CD4-positive, alpha-beta T cell (primary cell): ENCODE results near the gene FAM241A. TPM values are rescaled to one million over a fixed set of nuclear protein-coding genes. Genes with fewer than 3 reads are reported as not detected.

Experiments
- ATAC-seq: fragments of 200-7000 bp; cut with Tn5 transposase; one replicate; pipeline ENCODE4 v1.10.0; 2022; ENCODE audit warnings: mild to moderate bottlenecking; ENCODE audit not compliant: poor library complexity
- CTCF ChIA-PET: fragments of 350-600 bp; sonication (Branson Sonifier 250); formaldehyde crosslinking; loops from one replicate; lab custom pipeline; 2021; ENCODE audit warnings: antibody characterized with exemption, inconsistent platforms; lab: Charles Lee
- POLR2A ChIA-PET: fragments of 350-600 bp; sonication (Branson Sonifier 250); formaldehyde crosslinking; loops from one replicate; lab custom pipeline; 2021; ENCODE audit warnings: antibody characterized with exemption, inconsistent platforms; lab: Charles Lee
- DNase-seq, 14 experiments: peaks; one replicate each; pipeline ENCODE4 v3.0.0-alpha.2; 2013 to 2020; ENCODE audit warnings: mixed read lengths in 2 of 14
- H3K27ac ChIP-seq, 2 donors: one replicate each; pipeline versions ENCODE4 v1.5.1 to v1.7.0; 2013; ENCODE audit warnings: low read length in 2 of 2, low read depth in 1 of 2, mild to moderate bottlenecking in 1 of 2
- H3K27me3 ChIP-seq, 2 experiments: 1 replicate in 1 of 2; 2 replicates in 1 of 2; pipeline versions ENCODE4 v1.6.1 to v1.7.0; 2013; ENCODE audit warnings: low read length in 2 of 2, control low read depth in 1 of 2, mild to moderate bottlenecking in 1 of 2, moderate library complexity in 1 of 2; ENCODE audit not compliant: insufficient read depth in 2 of 2, control insufficient read depth in 1 of 2
- H3K36me3 ChIP-seq: one replicate; pipeline ENCODE4 v1.6.1; 2013; ENCODE audit warnings: low read length, control low read depth; ENCODE audit not compliant: insufficient read depth
- H3K4me1 ChIP-seq: one replicate; pipeline ENCODE4 v1.6.1; 2013; ENCODE audit warnings: low read length, control low read depth; ENCODE audit not compliant: insufficient read depth
- H3K4me3 ChIP-seq: one replicate; pipeline ENCODE4 v1.5.1; 2013; ENCODE audit warnings: mild to moderate bottlenecking, low read length, moderate library complexity
- H3K9me3 ChIP-seq, 2 experiments: 1 replicate in 1 of 2; 2 replicates in 1 of 2; pipeline versions ENCODE4 v1.6.1 to v1.7.0; 2013; ENCODE audit warnings: low read length in 2 of 2, mild to moderate bottlenecking in 2 of 2, control low read depth in 1 of 2, moderate library complexity in 1 of 2; ENCODE audit not compliant: control insufficient read depth in 1 of 2, insufficient read depth in 1 of 2
- H3K27ac Mint-ChIP-seq: one replicate; pipeline ENCODE4 v1.8.0; 2020; ENCODE audit warnings: mixed read lengths
- H3K27me3 Mint-ChIP-seq: one replicate; pipeline ENCODE4 v1.8.0; 2021; ENCODE audit warnings: mixed read lengths
- H3K36me3 Mint-ChIP-seq: one replicate; pipeline ENCODE4 v1.8.0; 2021; ENCODE audit warnings: low read depth, mixed read lengths
- H3K4me1 Mint-ChIP-seq: one replicate; pipeline ENCODE4 v1.8.0; 2021; ENCODE audit warnings: low read depth, mixed read lengths
- H3K4me3 Mint-ChIP-seq: one replicate; pipeline ENCODE4 v1.8.0; 2020; ENCODE audit warnings: mild to moderate bottlenecking, mixed read lengths
- H3K9me3 Mint-ChIP-seq: one replicate; pipeline ENCODE4 v1.8.0; 2020; ENCODE audit warnings: mixed read lengths
- CTCF ChIP-seq: fragments of 200-600 bp; IDR thresholded peaks from one replicate; pipeline ENCODE4 v1.8.0; 2022; ENCODE audit warnings: antibody characterized with exemption, mild to moderate bottlenecking
- intact Hi-C, 2 experiments: fragments of 100-400 bp; cut with DNase I in 1 of 2; cut with micrococcal nuclease in 1 of 2; formaldehyde crosslinking; loops; one replicate each; pipeline versions ENCODE4 v1.15.1 to v1.9.0; 2023 to 2025; cut with DNase I, micrococcal nuclease
- total RNA-seq, 174 experiments: library from RNA in 2 of 174; stranded (reverse) in 2 of 174; gene quantifications; one replicate each; pipeline ENCODE4 v1.2.3 and lab custom pipeline; 2021 to 2026

The FAM241A gene
- total RNA-seq, 2 experiments from 2014 or later = 0.74 to 1.1 TPM

GRCh38 chr4:112146502-112146813, 1.2 kb downstream of the FAM241A start:
- Mint-ChIP-seq H3K4me3 (peak overlapping the region; percentile 93), H3K9me3 (no peaks in the 10 kb centered on the region), H3K27ac (peak overlapping the region; percentile 85), H3K36me3 (peaks cover 6% of the 10 kb centered on the region), H3K27me3 (no peaks in the 10 kb centered on the region), H3K4me1 (peaks cover 42% of the 10 kb centered on the region)
- no peak for TF ChIP-seq CTCF
- intact Hi-C loops = loop anchor here (2.0 kb wide), 2 partner anchors 36 to 86 kb away; no protein-coding TSS in a partner anchor
- no peak for ATAC-seq
- Histone ChIP-seq H3K4me3 (peak overlapping the region; percentile 70), H3K9me3 (no peaks in the 10 kb centered on the region), H3K36me3 (no peaks in the 10 kb centered on the region), H3K27me3 (no peaks in the 10 kb centered on the region), H3K4me1 (peaks cover 6% of the 10 kb centered on the region), H3K27ac (peak overlapping the region; percentile 27 to 73)
- peak in 2 of 14 experiments; percentile 4 to 9 for DNase-seq
- ChIA-PET CTCF (no interaction called here), POLR2A (interaction anchor here (0.7 to 2.3 kb wide), 2 partner anchors 38 to 86 kb away, joined by 3 to 16 read pairs; partner anchors contain the start of gene AP1AR)

- CTCF ChIA-PET = no interaction called here
- DNase-seq = no peak
These were observed 2.4 kb downstream of the FAM241A start for GRCh38 chr4:112147697-112148096.

GRCh38 chr4:112150920-112151319, 5.7 kb downstream of the FAM241A start:
- peaks cover 5% of the 10 kb centered on the region for H3K4me1 ChIP-seq
- Mint-ChIP-seq H3K4me1 (peaks cover 64% of the 10 kb centered on the region), H3K27me3 (no peaks in the 10 kb centered on the region), H3K9me3 (no peaks in the 10 kb centered on the region), H3K4me3 (no peak overlapping the region), H3K36me3 (peaks cover 5% of the 10 kb centered on the region), H3K27ac (no peak overlapping the region)
- intact Hi-C loops = no loop called here
- H3K4me3 ChIP-seq = no peak overlapping the region
- ChIA-PET CTCF (no interaction called here), POLR2A (no interaction called here)
- no peak for DNase-seq
- TF ChIP-seq CTCF = no peak
- H3K36me3 ChIP-seq = no peaks in the 10 kb centered on the region
- H3K9me3 ChIP-seq = no peaks in the 10 kb centered on the region
- no peak for ATAC-seq
- no peak overlapping the region for H3K27ac ChIP-seq
- H3K27me3 ChIP-seq = no peaks in the 10 kb centered on the region

More at GRCh38 chr4:112147697-112148096, 2.4 kb downstream of the FAM241A start:
- intact Hi-C loops = loop anchor here (2.0 kb wide), 2 partner anchors 35 to 85 kb away; no protein-coding TSS in a partner anchor
- H3K27ac Mint-ChIP-seq = no peak overlapping the region
- no peaks in the 10 kb centered on the region for H3K9me3 ChIP-seq
- H3K36me3 ChIP-seq = no peaks in the 10 kb centered on the region
- no peaks in the 10 kb centered on the region for H3K9me3 Mint-ChIP-seq
- POLR2A ChIA-PET = interaction anchor here (0.5 to 1.4 kb wide), 4 partner anchors 8 to 85 kb away, joined by 3 to 5 read pairs (median 4); no protein-coding TSS in a partner anchor
- no peak overlapping the region for H3K4me3 ChIP-seq
- H3K36me3 Mint-ChIP-seq = peaks cover 6% of the 10 kb centered on the region
- peak overlapping the region; percentile 28 for H3K4me3 Mint-ChIP-seq
- no peaks in the 10 kb centered on the region for H3K27me3 ChIP-seq
- peaks cover 54% of the 10 kb centered on the region for H3K4me1 Mint-ChIP-seq
- no peak for ATAC-seq
- H3K4me1 ChIP-seq = peaks cover 6% of the 10 kb centered on the region
- H3K27ac ChIP-seq = no peak overlapping the region
- H3K27me3 Mint-ChIP-seq = no peaks in the 10 kb centered on the region
- no peak for TF ChIP-seq CTCF
